ENCODE data around the gene BBOF1. TPM values are rescaled to one million over a fixed set of nuclear protein-coding genes. Genes with fewer than 3 reads are reported as not detected.
A peak's percentile ranks its signal among the peaks of the same experiment; 100 is the strongest.

BBOF1 gene
- total and polyA plus RNA-seq, 9 of the 15 experiments (the other 6 are each of a cell fraction or from before 2014, with no cell fraction given): 1.3 to 4.9 (median 4.2) TPM

DNA sequence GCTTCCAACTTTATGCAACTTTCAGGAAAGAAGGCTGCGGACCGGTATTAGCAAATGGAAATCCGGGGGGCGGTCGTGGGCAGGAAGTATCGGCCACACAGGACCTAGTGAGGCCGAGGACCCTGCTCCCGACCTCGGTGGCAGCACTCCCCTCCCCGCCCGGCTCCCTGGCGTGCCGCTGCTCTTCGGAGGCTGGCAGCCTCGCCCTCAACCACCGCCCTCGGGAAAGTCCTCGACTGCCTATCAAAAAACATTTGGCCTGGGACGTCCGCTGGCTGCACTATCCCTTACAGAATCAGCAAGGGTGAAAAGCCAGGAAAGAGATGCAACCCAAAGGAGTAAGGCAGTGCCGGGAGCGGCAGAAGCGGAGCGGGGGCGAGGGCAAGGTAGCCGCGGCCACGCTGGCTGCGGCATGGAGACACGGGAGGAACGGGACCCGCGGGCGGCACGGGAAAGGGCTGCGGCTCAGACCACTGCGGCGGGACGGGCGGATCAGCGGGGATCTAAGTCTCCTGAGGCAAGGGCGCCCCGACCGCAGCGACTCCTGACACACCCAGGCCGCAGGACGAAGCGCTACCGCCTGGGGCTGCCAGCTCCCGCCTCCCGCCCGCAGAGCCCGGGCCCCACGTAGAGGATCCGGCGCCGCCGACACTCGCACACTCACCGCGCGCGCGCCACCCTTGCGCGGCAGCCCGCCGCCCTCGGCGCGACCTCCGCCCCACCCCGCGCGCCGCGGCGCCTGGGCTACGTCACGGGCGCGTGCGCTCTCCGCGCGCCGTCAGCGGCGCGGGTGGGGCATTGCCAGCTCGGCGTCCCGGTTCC lies at the start of gene BBOF1, which contains the start of gene ENTPD5 (continued):
- TF ChIP-seq, protein P1, sequence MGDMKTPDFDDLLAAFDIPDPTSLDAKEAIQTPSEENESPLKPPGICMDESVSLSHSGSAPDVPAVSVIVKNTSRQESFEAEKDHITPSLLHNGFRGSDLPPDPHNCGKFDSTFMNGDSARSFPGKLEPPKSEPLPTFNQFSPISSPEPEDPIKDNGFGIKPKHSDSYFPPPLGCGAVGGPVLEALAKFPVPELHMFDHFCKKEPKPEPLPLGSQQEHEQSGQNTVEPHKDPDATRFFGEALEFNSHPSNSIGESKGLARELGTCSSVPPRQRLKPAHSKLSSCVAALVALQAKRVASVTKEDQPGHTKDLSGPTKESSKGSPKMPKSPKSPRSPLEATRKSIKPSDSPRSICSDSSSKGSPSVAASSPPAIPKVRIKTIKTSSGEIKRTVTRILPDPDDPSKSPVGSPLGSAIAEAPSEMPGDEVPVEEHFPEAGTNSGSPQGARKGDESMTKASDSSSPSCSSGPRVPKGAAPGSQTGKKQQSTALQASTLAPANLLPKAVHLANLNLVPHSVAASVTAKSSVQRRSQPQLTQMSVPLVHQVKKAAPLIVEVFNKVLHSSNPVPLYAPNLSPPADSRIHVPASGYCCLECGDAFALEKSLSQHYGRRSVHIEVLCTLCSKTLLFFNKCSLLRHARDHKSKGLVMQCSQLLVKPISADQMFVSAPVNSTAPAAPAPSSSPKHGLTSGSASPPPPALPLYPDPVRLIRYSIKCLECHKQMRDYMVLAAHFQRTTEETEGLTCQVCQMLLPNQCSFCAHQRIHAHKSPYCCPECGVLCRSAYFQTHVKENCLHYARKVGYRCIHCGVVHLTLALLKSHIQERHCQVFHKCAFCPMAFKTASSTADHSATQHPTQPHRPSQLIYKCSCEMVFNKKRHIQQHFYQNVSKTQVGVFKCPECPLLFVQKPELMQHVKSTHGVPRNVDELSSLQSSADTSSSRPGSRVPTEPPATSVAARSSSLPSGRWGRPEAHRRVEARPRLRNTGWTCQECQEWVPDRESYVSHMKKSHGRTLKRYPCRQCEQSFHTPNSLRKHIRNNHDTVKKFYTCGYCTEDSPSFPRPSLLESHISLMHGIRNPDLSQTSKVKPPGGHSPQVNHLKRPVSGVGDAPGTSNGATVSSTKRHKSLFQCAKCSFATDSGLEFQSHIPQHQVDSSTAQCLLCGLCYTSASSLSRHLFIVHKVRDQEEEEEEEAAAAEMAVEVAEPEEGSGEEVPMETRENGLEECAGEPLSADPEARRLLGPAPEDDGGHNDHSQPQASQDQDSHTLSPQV (IDR thresholded peaks at IDR 0.05): peak; percentile 46; the same call in 1 of the 2 replicates
- TF ChIP-seq, protein P2, sequence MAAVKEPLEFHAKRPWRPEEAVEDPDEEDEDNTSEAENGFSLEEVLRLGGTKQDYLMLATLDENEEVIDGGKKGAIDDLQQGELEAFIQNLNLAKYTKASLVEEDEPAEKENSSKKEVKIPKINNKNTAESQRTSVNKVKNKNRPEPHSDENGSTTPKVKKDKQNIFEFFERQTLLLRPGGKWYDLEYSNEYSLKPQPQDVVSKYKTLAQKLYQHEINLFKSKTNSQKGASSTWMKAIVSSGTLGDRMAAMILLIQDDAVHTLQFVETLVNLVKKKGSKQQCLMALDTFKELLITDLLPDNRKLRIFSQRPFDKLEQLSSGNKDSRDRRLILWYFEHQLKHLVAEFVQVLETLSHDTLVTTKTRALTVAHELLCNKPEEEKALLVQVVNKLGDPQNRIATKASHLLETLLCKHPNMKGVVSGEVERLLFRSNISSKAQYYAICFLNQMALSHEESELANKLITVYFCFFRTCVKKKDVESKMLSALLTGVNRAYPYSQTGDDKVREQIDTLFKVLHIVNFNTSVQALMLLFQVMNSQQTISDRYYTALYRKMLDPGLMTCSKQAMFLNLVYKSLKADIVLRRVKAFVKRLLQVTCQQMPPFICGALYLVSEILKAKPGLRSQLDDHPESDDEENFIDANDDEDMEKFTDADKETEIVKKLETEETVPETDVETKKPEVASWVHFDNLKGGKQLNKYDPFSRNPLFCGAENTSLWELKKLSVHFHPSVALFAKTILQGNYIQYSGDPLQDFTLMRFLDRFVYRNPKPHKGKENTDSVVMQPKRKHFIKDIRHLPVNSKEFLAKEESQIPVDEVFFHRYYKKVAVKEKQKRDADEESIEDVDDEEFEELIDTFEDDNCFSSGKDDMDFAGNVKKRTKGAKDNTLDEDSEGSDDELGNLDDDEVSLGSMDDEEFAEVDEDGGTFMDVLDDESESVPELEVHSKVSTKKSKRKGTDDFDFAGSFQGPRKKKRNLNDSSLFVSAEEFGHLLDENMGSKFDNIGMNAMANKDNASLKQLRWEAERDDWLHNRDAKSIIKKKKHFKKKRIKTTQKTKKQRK (IDR thresholded peaks at IDR 0.05; ENCODE audit: borderline replicate concordance, low read depth, low read length): no peak
- TF ChIP-seq ZNF24 (IDR thresholded peaks at IDR 0.05) (peak; percentile 21; the same call in 1 of the 2 replicates), BRD4 (IDR thresholded peaks at IDR 0.05) (peak; percentile 48; the same call in 1 of the 2 replicates), STAT5B (CRISPR knock-in tag; IDR thresholded peaks at IDR 0.05) (no peak), SUPT5H (IDR thresholded peaks at IDR 0.05) (peak; percentile 77), EP400 (IDR thresholded peaks at IDR 0.05) (peak; percentile 63; the same call in 1 of the 2 replicates), BRF1 (IDR thresholded peaks at IDR 0.05; ENCODE audit: borderline replicate concordance, extremely low read depth, insufficient read length) (no peak), SMAD4 (CRISPR knock-in tag; conservative IDR thresholded peaks at IDR 0.05) (peak; percentile 58; the same call in 1 of the 2 replicates), KDM5B (IDR thresholded peaks at IDR 0.05; ENCODE audit: insufficient replicate concordance, low read depth, low read length) (peak; percentile 61), CCNT2 (IDR thresholded peaks at IDR 0.05; ENCODE audit: borderline replicate concordance, extremely low read depth, insufficient read length, low read depth, low read length) (peak; percentile 63), SIN3A (IDR thresholded peaks at IDR 0.05; ENCODE audit: borderline replicate concordance in 2 of 2, control insufficient read depth in 1 of 2, low read depth in 2 of 2, low read length in 2 of 2) (peak; percentile 94; a peak in 2 of 4 replicates), ILK (tag; IDR thresholded peaks at IDR 0.05; ENCODE audit: borderline replicate concordance, low read depth) (no peak), IRF2 (CRISPR knock-in tag; IDR thresholded peaks at IDR 0.05) (no peak), NCOA6 (IDR thresholded peaks at IDR 0.05) (no peak), GATA2 (CRISPR knock-in tag; IDR thresholded peaks at IDR 0.05) (peak; percentile 10; the same call in 1 of the 2 replicates)
- TF ChIP-seq, protein P3, sequence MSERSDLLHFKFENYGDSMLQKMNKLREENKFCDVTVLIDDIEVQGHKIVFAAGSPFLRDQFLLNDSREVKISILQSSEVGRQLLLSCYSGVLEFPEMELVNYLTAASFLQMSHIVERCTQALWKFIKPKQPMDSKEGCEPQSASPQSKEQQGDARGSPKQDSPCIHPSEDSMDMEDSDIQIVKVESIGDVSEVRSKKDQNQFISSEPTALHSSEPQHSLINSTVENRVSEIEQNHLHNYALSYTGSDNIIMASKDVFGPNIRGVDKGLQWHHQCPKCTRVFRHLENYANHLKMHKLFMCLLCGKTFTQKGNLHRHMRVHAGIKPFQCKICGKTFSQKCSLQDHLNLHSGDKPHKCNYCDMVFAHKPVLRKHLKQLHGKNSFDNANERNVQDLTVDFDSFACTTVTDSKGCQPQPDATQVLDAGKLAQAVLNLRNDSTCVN (CRISPR knock-in tag; IDR thresholded peaks at IDR 0.05): no peak

All from K562 (cell line).